ENCODE measurements around the gene CCSER2.

The CCSER2 gene

GRCh38 chr10:84563355-84563754 is 235.0 kb downstream of the CCSER2 start:
- no peak for FAIRE-seq

GRCh38 chr10:84563868-84564267 is 235.5 kb downstream of the CCSER2 start:
- TF ChIP-seq POLR2A (IDR thresholded peaks at IDR 0.05; ENCODE audit: low read depth, low read length) = no peak
- FAIRE-seq (no peak), DNase-seq (ENCODE audit: insufficient read length, low spot score) (no peak)

More at GRCh38 chr10:84563355-84563754, 235.0 kb downstream of the CCSER2 start:
- DNase-seq (ENCODE audit: insufficient read length, low spot score) = no peak
- TF ChIP-seq POLR2A (IDR thresholded peaks at IDR 0.05; ENCODE audit: low read depth, low read length) = no peak

GRCh38 chr10:84565881-84566582 is 237.6 kb downstream of the CCSER2 start:
- no peak for TF ChIP-seq POLR2A (IDR thresholded peaks at IDR 0.05; ENCODE audit: low read depth, low read length)
- DNase-seq (ENCODE audit: insufficient read length, low spot score) = no peak
- FAIRE-seq = no peak

- TF ChIP-seq POLR2A (IDR thresholded peaks at IDR 0.05; ENCODE audit: low read depth, low read length) = no peak
- FAIRE-seq (no peak), DNase-seq (ENCODE audit: insufficient read length, low spot score) (no peak)
Observed at GRCh38 chr10:84567133-84567532, 238.7 kb downstream of the CCSER2 start.

Data from H54 (cell line).